Esophagus squamous epithelium (tissue), 5 donors: ENCODE data around the gene TARP.
"Not testable (repeated sequence)": the region's sequence is repeated elsewhere in the genome, so short reads cannot be mapped to it uniquely, and the experiment has no call there.

Experiments
- DNase-seq: peaks from one replicate; lab custom pipeline; 2025; lab: John Stamatoyannopoulos, UW
- H3K27ac ChIP-seq, 4 donors: fragments of 200-600 bp; sonication (generic); one replicate each; pipeline ENCODE4 v1.5.1; 2016 to 2019; ENCODE audit warnings: mild to moderate bottlenecking in 1 of 4
- H3K27me3 ChIP-seq, 4 donors: fragments of 200-600 bp; sonication (generic); 1 replicate in 3 of 4; 2 replicates in 1 of 4; pipeline versions ENCODE4 v1.5.1 to v1.6.0; 2017 to 2021; ENCODE audit warnings: antibody characterized with exemption in 1 of 4
- H3K36me3 ChIP-seq, 3 donors: fragments of 200-600 bp; sonication (generic); one replicate each; pipeline ENCODE4 v1.5.1; 2016 to 2019
- H3K4me1 ChIP-seq, 3 donors: fragments of 200-600 bp; sonication (generic); one replicate each; pipeline ENCODE4 v1.5.1; 2017 to 2019
- H3K4me3 ChIP-seq, 4 donors: fragments of 200-600 bp; sonication (generic); 1 replicate in 3 of 4; 2 replicates in 1 of 4; pipeline ENCODE4 v1.5.1; 2016 to 2019; ENCODE audit warnings: mild to moderate bottlenecking in 2 of 4, moderate library complexity in 1 of 4
- H3K9me3 ChIP-seq, 3 donors: fragments of 200-600 bp; sonication (generic); one replicate each; pipeline ENCODE4 v1.5.1; 2016 to 2019
- CTCF ChIP-seq, 6 experiments: fragments of 450-650 bp in 4 of 6; fragments of 200-600 bp in 2 of 6; sonication (generic) in 2 of 6; IDR thresholded peaks; one replicate each; pipeline ENCODE4 v1.5.1; 2016 to 2019; ENCODE audit warnings: antibody characterized with exemption in 6 of 6, mild to moderate bottlenecking in 4 of 6, moderate library complexity in 4 of 6
- POLR2A ChIP-seq, 4 donors: fragments of 450-650 bp; IDR thresholded peaks; one replicate each; pipeline ENCODE4 v1.6.1; 2017; ENCODE audit warnings: antibody characterized with exemption in 4 of 4, mild to moderate bottlenecking in 4 of 4, moderate library complexity in 3 of 4
- WGBS, 2 donors: methylation state at CpG; one replicate each; pipeline ENCODE4 v1.1.5; 2018; 5-methylcytosine and 5-hydroxymethylcytosine counted together
- intact Hi-C: fragments of 100-400 bp; cut with DNase I; formaldehyde crosslinking; loops from one replicate; pipeline ENCODE4 v1.15.0; 2022
- donor health status: DM: yes; HTN: yes; CAD: no.

The TARP gene

GRCh38 chr7:38262545-38262944 is 10.9 kb downstream of the TARP start:
- H3K36me3 ChIP-seq: no peaks in the 10 kb centered on the region
- intact Hi-C loops: no loop called here
- H3K27me3 ChIP-seq: no peaks in the 10 kb centered on the region
- no peaks in the 10 kb centered on the region for H3K4me1 ChIP-seq
- H3K27ac ChIP-seq: no peak overlapping the region
- DNase-seq: no peak
- H3K9me3 ChIP-seq: no peaks in the 10 kb centered on the region
- 37 to 81% methylated on average over 5 of the region's 5 CpGs for WGBS, 2 donors
- no peak for TF ChIP-seq POLR2A (IDR thresholded peaks at IDR 0.05)
- no peak for TF ChIP-seq CTCF (IDR thresholded peaks at IDR 0.05)
- H3K4me3 ChIP-seq: no peak overlapping the region

GRCh38 chr7:38262026-38262425 is 11.4 kb downstream of the TARP start:
- H3K4me3 ChIP-seq, H3K9me3 ChIP-seq, intact Hi-C loops: not testable (repeated sequence)

GRCh38 chr7:38261601-38262000 is 11.8 kb downstream of the TARP start:
- H3K4me3 ChIP-seq, H3K27me3 ChIP-seq, H3K9me3 ChIP-seq, H3K27ac ChIP-seq, intact Hi-C loops, H3K36me3 ChIP-seq, H3K4me1 ChIP-seq, DNase-seq: not testable (repeated sequence)
- 85 to 88% methylated on average over 12 of the region's 12 CpGs for WGBS, 2 donors

More at GRCh38 chr7:38262026-38262425, 11.4 kb downstream of the TARP start:
- H3K4me1 ChIP-seq, H3K36me3 ChIP-seq, H3K27ac ChIP-seq, H3K27me3 ChIP-seq, DNase-seq: not testable (repeated sequence)
- WGBS, 2 donors: 69 to 74% methylated on average over 2 of the region's 2 CpGs

GRCh38 chr7:38259157-38259556 is 14.3 kb downstream of the TARP start:
- H3K27me3 ChIP-seq, H3K9me3 ChIP-seq, DNase-seq, H3K4me3 ChIP-seq, H3K4me1 ChIP-seq, H3K36me3 ChIP-seq, H3K27ac ChIP-seq, intact Hi-C loops: not testable (repeated sequence)
- 75 to 88% methylated on average over 5 to 8 of the region's 8 CpGs for WGBS, 2 donors

GRCh38 chr7:38257350-38257677 is 16.1 kb downstream of the TARP start:
- intact Hi-C loops: no loop called here
- DNase-seq: no peak
- Histone ChIP-seq H3K4me3 (no peak overlapping the region), H3K4me1 (no peaks in the 10 kb centered on the region), H3K9me3 (no peaks in the 10 kb centered on the region), H3K27me3 (no peaks in the 10 kb centered on the region), H3K36me3 (no peaks in the 10 kb centered on the region), H3K27ac (no peak overlapping the region)
- 50 to 79% methylated on average over 2 of the region's 2 CpGs for WGBS, 2 donors
- TF ChIP-seq CTCF (IDR thresholded peaks at IDR 0.05): no peak
- no peak for TF ChIP-seq POLR2A (IDR thresholded peaks at IDR 0.05)

- DNase-seq, H3K4me3 ChIP-seq, H3K27me3 ChIP-seq, H3K36me3 ChIP-seq, H3K9me3 ChIP-seq, intact Hi-C loops, H3K27ac ChIP-seq, H3K4me1 ChIP-seq: not testable (repeated sequence)
- 50 to 58% methylated on average over 3 of the region's 3 CpGs for WGBS, 2 donors
Measured at GRCh38 chr7:38249849-38250248, 23.6 kb downstream of the TARP start.

GRCh38 chr7:38248069-38248567 is 25.3 kb downstream of the TARP start:
- TF ChIP-seq POLR2A (IDR thresholded peaks at IDR 0.05) (no peak), CTCF (IDR thresholded peaks at IDR 0.05) (no peak)
- Histone ChIP-seq H3K4me1 (no peaks in the 10 kb centered on the region), H3K36me3 (no peaks in the 10 kb centered on the region), H3K9me3 (no peaks in the 10 kb centered on the region), H3K27ac (no peak overlapping the region), H3K4me3 (no peak overlapping the region), H3K27me3 (peaks cover 0 to 1% (median 0%) of the 10 kb centered on the region in 4 donors)
- WGBS, 2 donors: 88 to 92% methylated on average over 4 to 5 of the region's 5 CpGs
- no peak for DNase-seq
- intact Hi-C loops: no loop called here
